Activated T-cell treated with anti-CD3 and anti-CD28 coated beads, Interleukin-2, amount 50 U/mL, for 72 hours (primary cell): ENCODE results near the gene SFRP2. TPM values are rescaled to one million over a fixed set of nuclear protein-coding genes. Genes with fewer than 3 reads are reported as not detected.

ENCODE experiments used
- ATAC-seq, 2 donors: fragments of 150-1000 bp; cut with Tn5 transposase; replicated peaks in 1 of 2; 2 replicates each; pipeline ENCODE4 v1.10.0; 2021; ENCODE audit warnings: moderate library complexity in 2 of 2, mild to moderate bottlenecking in 1 of 2
- DNase-seq, 2 donors: peaks; one replicate each; pipeline ENCODE4 v3.0.0; 2021 to 2022; ENCODE audit warnings: mixed read lengths in 1 of 2
- H3K27ac Mint-ChIP-seq: one replicate; pipeline ENCODE4 v1.8.0; 2022; ENCODE audit warnings: mild to moderate bottlenecking, moderate library complexity, mixed read lengths
- H3K27me3 Mint-ChIP-seq: one replicate; pipeline ENCODE4 v1.8.0; 2022; ENCODE audit warnings: low read depth, mixed read lengths
- H3K36me3 Mint-ChIP-seq, 2 donors: one replicate each; pipeline ENCODE4 v1.8.0; 2022; ENCODE audit warnings: mixed read lengths in 2 of 2, mild to moderate bottlenecking in 1 of 2; ENCODE audit not compliant: insufficient read depth in 2 of 2
- H3K4me1 Mint-ChIP-seq: one replicate; pipeline ENCODE4 v1.8.0; 2022; ENCODE audit warnings: low read depth, mixed read lengths
- H3K4me3 Mint-ChIP-seq, 2 donors: one replicate each; pipeline ENCODE4 v1.8.0; 2022; ENCODE audit warnings: mild to moderate bottlenecking in 2 of 2, mixed read lengths in 2 of 2, moderate library complexity in 2 of 2
- H3K9me3 Mint-ChIP-seq, 2 donors: one replicate each; pipeline ENCODE4 v1.8.0; 2022; ENCODE audit warnings: mixed read lengths in 2 of 2
- total RNA-seq, 2 donors: library from RNA; stranded (reverse); gene quantifications; one replicate each; pipeline ENCODE4 v1.2.3, GENCODE V29; 2022

SFRP2 gene
- total RNA-seq, 2 donors from 2014 or later: not detected

DNA sequence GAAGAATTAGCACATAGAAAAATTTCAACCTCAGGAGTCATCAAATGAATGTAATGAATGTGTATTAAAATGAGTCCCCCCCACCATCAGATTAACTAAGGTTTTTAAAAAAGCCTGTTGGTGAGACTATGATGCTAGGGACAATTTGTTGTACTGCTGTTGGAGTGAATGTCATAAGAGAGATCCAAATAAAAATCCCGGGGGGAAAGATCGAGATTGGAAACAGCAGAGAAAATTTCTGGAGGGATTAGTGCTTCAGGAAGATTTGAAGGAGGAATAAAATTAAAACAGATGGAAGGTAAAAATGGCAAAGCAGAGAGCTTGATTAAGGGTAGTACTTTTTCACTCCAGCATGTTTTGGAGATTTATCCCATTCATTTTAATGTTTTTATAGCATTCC lies 25.9 kb upstream of the SFRP2 start:
- Mint-ChIP-seq H3K27ac (no peak overlapping the region), H3K9me3 (peaks cover 1 to 4% of the 10 kb centered on the region in 2 donors), H3K4me1 (peaks cover 5% of the 10 kb centered on the region), H3K36me3 (peaks cover 0 to 2% of the 10 kb centered on the region in 2 donors), H3K27me3 (peaks cover 21% of the 10 kb centered on the region), H3K4me3 (no peak overlapping the region)
- ATAC-seq (no peak), DNase-seq (no peak)

DNA sequence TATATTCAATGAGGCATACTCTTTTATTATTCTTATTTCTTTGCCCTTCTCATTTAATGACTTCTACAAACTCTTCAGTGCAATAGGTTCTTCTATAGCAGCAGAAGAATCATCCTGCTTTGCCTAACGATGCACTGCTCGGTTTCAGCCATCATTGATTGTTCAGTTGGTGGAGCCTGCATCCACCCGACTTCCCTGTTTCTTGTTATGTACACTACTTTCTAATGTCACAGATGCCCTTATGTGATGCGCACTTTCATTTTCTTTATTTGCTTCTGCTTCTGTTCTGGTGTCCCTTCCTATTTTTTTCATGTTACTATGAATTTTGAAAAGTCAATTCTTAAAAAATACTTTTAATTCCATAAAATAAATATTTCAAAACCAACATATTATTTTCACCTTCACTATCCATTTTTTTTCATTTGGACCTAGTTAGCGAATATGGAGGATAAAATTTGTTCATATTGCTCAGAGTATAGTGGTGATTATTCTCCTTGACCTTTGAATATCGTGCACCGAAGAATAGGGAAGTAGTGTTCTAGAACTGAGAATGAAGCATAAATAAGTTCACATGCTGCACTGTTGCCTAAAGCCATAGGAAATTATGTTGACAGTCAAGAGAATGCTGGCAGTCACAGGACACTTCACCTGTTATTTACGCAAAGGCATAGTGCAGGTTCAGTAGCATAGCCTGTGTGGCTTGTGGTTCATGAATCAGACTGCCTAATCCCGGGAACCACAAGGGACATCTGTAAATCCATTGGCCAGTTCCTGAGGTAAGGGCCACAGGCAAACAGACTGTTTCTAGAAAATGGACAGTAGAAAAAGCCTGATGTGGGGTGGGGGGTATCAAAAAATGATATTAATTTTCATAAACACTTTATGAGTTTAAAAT lies 21.3 kb upstream of the SFRP2 start:
- no peak overlapping the region for H3K27ac Mint-ChIP-seq
- no peak for DNase-seq
- peaks cover 0 to 1% of the 10 kb centered on the region in 2 donors for H3K36me3 Mint-ChIP-seq
- no peak for ATAC-seq
- no peak overlapping the region for H3K4me3 Mint-ChIP-seq
- peaks cover 31% of the 10 kb centered on the region for H3K4me1 Mint-ChIP-seq
- H3K9me3 Mint-ChIP-seq: no peaks in the 10 kb centered on the region
- H3K27me3 Mint-ChIP-seq: peaks cover 7% of the 10 kb centered on the region

DNA sequence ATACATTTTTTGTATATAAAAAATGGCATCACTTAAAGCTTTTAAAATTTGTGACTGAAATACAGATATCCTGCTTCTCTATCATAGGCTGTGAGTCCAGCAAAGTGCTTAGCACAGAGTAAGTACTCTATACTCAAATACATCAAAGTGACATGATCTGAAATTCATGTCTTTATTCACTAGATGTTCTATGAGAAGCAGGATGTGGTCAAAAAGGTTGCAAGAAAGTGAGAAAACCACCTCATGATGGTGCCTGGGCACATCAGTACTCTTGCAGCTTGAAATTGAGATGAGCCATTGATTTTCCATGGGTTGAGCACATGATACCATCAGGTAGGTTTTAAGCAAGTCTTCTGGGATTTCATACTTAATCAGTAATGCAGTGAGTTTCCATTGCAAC lies 20.4 kb upstream of the SFRP2 start:
- H3K27ac Mint-ChIP-seq: peak overlapping the region; percentile 18
- no peak overlapping the region for H3K4me3 Mint-ChIP-seq
- H3K36me3 Mint-ChIP-seq: peaks cover 0 to 1% of the 10 kb centered on the region in 2 donors
- DNase-seq (peak; percentile 39 to 49), ATAC-seq (peak; percentile 95 to 96)
- H3K9me3 Mint-ChIP-seq: no peaks in the 10 kb centered on the region
- peaks cover 31% of the 10 kb centered on the region for H3K4me1 Mint-ChIP-seq
- no peaks in the 10 kb centered on the region for H3K27me3 Mint-ChIP-seq

DNA sequence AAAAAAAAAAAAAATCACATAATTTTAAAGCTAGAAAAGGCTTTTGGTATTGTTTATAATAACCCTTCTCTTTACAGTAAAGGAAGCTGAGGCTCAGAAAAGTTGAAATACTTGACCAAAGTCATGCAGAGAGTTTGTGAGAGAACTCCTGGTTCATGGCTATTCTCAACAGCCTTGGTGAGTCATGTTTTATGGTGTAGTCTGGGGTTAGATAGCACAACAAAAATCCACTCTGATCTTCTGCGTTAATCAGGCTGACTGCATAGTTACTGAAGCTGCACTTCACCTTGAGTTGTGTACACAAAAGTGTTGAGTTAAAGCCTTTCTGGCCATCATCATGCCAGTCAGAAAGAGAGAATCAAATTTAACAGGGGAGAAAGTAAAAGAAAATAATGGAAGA lies 19.3 kb upstream of the SFRP2 start:
- peaks cover 31% of the 10 kb centered on the region for H3K4me1 Mint-ChIP-seq
- H3K4me3 Mint-ChIP-seq: no peak overlapping the region
- H3K27ac Mint-ChIP-seq: no peak overlapping the region
- DNase-seq: no peak
- ATAC-seq: peak in 1 of 2 donors; percentile 42
- no peaks in the 10 kb centered on the region for H3K9me3 Mint-ChIP-seq
- H3K27me3 Mint-ChIP-seq: no peaks in the 10 kb centered on the region
- H3K36me3 Mint-ChIP-seq: peaks cover 0 to 1% of the 10 kb centered on the region in 2 donors

DNA sequence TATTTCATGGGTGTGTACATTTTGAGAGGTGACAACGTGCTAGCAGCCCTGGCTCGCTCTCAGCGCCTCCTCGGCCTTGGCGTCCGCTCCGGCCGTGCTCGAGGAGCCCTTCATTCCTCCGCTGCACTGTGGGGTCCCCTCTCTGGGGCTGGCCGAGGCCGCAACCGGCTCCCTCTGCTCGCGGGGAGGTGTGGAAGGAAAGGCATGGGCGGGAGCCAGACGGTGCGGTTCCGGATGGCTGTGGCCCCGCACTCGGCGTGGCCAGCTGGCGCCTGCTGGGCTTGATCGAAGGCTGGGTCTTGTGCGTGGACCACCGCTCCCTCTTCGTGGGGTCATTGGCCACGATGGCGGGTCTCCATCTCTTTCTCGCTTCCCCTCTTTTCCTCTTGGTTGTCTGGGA lies 17.2 kb upstream of the SFRP2 start:
- peaks cover 31% of the 10 kb centered on the region for H3K4me1 Mint-ChIP-seq

DNA sequence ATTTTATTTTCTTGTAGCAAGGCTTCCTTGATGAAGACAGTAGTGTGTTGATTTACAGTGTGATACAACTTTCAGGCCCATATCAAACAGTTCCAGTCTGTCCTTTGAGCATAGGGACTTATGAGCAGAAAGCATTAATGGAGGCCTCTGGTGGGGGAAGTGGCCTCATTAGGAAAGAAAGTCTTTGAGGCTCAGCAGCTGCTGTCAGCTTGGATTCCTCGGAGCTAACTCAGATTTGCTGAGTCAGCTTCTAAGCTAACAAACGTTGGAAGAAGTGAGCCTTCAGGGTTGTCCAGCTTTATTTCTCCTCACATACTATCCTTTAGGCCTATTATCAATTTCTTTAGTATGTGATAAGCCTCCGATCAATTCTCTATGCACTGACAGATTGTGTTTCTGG lies 15.8 kb upstream of the SFRP2 start:
- DNase-seq (no peak), ATAC-seq (no peak)
- peaks cover 0 to 1% of the 10 kb centered on the region in 2 donors for H3K36me3 Mint-ChIP-seq
- H3K4me1 Mint-ChIP-seq: peaks cover 25% of the 10 kb centered on the region
- H3K4me3 Mint-ChIP-seq: no peak overlapping the region
- H3K27ac Mint-ChIP-seq: no peak overlapping the region
- H3K27me3 Mint-ChIP-seq: no peaks in the 10 kb centered on the region
- H3K9me3 Mint-ChIP-seq: no peaks in the 10 kb centered on the region

More for the DNA sequence above, 17.2 kb upstream of the SFRP2 start:
- H3K36me3 Mint-ChIP-seq: peaks cover 0 to 1% of the 10 kb centered on the region in 2 donors
- H3K27me3 Mint-ChIP-seq: no peaks in the 10 kb centered on the region
- DNase-seq: no peak
- H3K9me3 Mint-ChIP-seq: no peaks in the 10 kb centered on the region
- ATAC-seq: no peak
- H3K4me3 Mint-ChIP-seq: no peak overlapping the region
- no peak overlapping the region for H3K27ac Mint-ChIP-seq

DNA sequence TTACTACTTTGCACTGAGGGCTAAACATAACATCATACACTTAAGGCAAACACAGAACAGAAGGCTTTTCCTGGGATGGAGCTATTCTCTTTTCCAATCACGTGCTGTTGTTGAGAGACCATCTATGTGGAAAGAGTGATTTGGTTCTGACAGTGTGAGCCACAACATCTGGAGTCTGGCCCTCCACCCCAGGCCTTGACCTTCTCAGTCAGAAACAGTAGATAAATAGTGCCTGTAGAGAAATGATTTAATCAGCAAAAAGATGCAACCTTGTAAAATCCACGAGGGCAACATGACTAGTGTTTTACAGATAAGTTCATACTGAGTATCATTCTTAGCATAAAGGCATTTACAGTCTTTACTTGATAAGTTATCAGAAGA lies 10.8 kb upstream of the SFRP2 start:
- Mint-ChIP-seq H3K27ac (no peak overlapping the region), H3K4me3 (no peak overlapping the region), H3K36me3 (no peaks in the 10 kb centered on the region), H3K9me3 (no peaks in the 10 kb centered on the region), H3K27me3 (peaks cover 40% of the 10 kb centered on the region), H3K4me1 (peaks cover 4% of the 10 kb centered on the region)
- ATAC-seq (no peak), DNase-seq (no peak)

DNA sequence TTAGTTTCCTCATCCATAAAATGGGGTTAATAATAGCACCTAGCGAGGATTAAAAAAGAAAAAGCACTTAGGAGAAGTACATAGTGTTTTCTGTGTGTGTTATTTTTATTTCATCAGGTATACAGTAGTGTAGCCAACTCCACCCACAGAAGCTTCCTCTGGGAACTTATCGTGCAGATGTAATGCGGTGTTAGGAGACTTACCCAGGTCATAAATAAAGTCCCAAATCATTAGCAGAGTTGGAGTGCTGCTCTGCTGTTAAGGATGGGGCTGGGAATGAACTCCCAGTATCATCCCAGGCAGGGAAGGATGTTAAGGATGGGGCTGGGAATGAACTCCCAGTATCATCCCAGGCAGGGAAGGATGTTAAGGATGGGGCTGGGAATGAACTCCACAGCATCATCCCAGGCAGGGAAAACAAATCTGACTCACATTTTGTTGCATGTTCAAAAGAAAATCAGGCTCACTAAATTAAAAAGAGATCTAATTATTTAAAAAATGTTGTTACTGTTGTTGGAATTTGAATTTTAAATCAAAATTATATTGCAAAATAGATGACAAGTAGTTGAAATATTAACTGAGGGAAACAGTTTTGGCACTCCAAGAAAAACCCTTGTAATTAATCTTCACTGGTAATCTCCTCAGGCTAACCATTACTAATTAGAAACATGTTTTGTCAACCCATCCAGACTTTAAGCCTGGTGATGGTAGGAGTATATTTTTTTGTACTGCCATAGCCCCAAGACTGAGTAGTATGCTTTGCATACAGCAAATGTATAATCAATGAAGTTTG lies 10.2 kb upstream of the SFRP2 start:
- Mint-ChIP-seq H3K27ac (no peak overlapping the region), H3K36me3 (no peaks in the 10 kb centered on the region), H3K4me3 (no peak overlapping the region), H3K4me1 (peaks cover 4% of the 10 kb centered on the region), H3K27me3 (peaks cover 46% of the 10 kb centered on the region), H3K9me3 (no peaks in the 10 kb centered on the region)
- DNase-seq (no peak), ATAC-seq (no peak)

DNA sequence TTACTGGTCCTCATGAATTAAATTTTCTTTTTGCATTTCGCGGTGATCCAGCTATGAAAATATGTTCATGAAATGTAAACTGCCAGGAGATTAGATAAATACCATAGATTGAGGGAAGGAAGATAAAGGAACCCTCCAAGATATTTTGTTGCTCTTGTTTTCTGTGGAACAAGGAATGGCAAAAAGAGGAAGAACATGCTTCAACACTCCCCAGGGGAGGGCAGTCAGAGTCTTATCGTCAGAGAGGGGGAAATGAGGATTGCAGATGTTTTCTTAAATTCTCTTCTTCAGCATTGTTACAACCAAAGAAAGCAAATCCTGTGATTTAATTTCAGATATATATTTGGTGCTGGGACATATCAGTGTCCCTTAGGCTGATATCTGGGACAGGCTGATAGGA lies 9.5 kb upstream of the SFRP2 start:
- Mint-ChIP-seq H3K4me3 (no peak overlapping the region), H3K36me3 (no peaks in the 10 kb centered on the region), H3K9me3 (no peaks in the 10 kb centered on the region), H3K27ac (no peak overlapping the region), H3K4me1 (peaks cover 4% of the 10 kb centered on the region), H3K27me3 (peaks cover 53% of the 10 kb centered on the region)
- no peak for ATAC-seq
- DNase-seq: no peak

DNA sequence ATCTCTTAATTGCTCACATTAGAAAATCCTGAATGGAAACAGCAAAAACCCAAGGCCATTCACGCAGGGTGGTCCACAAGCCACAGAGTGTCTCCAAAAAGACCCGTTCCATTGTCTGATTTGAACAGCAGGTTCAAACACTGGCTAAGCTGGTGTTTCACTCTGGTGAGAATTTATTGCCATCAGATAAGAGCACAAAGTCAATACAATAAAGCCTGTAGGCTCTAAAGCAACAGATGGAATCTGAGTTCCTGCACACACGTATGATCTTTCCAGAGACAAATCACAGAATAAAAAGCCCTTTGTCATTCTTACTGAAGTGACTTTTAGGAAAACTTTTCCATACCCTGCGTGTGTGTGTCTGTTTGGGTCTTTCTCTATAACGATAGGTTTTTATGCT lies 5.1 kb upstream of the SFRP2 start:
- peaks cover 35% of the 10 kb centered on the region for H3K4me1 Mint-ChIP-seq
- no peaks in the 10 kb centered on the region for H3K36me3 Mint-ChIP-seq
- no peaks in the 10 kb centered on the region for H3K9me3 Mint-ChIP-seq
- H3K4me3 Mint-ChIP-seq: no peak overlapping the region
- H3K27ac Mint-ChIP-seq: no peak overlapping the region
- peaks cover 90% of the 10 kb centered on the region for H3K27me3 Mint-ChIP-seq
- DNase-seq: no peak
- no peak for ATAC-seq

DNA sequence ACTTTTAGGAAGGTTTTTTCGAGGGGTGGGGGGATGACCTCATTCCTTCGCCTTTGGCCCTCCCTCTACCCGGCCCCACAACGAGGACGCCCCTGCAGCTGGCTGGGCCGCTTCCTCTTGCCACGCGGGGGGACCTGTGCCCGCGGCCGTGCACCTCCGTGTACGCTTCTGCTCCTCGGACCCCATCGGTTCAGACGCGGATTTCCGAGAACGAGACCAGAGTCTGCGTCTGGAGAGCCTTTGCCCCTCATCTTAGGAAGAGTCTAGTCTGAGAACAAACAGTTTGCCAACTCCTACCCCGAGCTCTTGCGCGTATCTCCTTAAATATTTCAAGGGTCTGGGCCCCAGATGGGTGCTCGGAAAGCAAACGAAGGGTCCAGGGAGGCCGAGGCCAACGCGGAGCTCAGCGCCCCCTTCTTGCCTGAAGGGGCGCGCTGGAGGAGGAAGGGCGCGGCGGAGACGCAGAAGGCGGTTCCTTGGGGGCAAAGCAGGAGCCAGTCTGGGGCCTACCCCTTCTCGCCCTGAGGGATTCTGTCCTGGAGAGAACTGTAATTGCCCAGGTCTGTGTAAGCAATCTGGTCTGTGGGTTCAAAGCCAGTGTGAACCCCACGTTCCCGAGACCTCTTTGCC lies 3.9 kb upstream of the SFRP2 start:
- H3K4me3 Mint-ChIP-seq: peak overlapping the region; percentile 65 to 92
- H3K9me3 Mint-ChIP-seq: no peaks in the 10 kb centered on the region
- H3K27me3 Mint-ChIP-seq: peaks cover 90% of the 10 kb centered on the region
- no peak overlapping the region for H3K27ac Mint-ChIP-seq
- peak; percentile 19 to 34 for ATAC-seq
- peaks cover 0 to 2% of the 10 kb centered on the region in 2 donors for H3K36me3 Mint-ChIP-seq
- H3K4me1 Mint-ChIP-seq: peaks cover 43% of the 10 kb centered on the region
- DNase-seq: no peak

DNA sequence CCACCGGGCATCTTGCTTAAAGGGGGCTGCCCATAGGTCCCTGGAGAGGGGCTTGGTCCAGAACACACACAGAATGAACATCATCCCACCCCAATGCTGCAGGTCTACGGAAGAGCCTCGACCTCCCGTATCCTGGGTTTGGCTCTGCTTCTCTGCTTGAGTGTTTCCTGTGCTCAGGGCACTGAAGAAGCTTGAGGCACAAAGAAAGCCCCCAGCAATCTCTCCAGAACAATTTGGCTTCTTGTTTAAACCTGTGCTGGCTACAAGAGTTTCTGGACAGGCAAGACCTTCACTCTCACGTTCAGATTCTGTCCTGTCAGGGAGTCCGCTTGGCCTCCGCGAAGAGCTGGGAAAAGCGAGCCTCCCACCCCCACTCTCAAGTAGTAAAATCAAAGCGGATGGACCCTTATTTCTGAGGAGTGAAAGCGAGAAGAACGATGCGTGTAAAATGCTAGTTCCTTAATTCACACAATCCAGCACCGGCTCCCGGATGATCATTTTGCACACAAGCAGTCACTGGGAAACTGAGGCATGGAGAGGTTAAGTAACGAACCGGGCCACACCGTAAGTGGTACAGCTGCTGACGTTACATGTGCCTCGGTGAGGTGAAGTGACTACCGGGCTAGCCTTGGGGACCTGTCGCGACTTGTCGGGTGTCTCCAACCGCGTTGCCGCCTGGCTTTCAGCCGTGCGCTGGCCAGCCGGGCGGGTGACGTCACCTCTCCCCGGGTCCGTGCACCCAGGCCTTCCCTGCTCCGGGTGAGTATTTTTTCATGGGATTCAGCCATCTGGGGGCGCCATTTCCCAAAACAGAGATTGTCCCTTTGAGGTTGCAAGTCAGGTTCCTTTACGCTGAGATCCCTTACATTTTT lies 3.1 kb upstream of the SFRP2 start:
- Mint-ChIP-seq H3K27me3 (peaks cover 93% of the 10 kb centered on the region), H3K27ac (no peak overlapping the region), H3K9me3 (no peaks in the 10 kb centered on the region), H3K4me1 (peaks cover 48% of the 10 kb centered on the region), H3K4me3 (peak overlapping the region; percentile 65 to 92), H3K36me3 (peaks cover 0 to 2% of the 10 kb centered on the region in 2 donors)
- peak; percentile 39 to 53 for ATAC-seq
- DNase-seq: peak; percentile 47 to 64
